ENCODE measurements around the gene DARS2. TPM values are rescaled to one million over a fixed set of nuclear protein-coding genes. Genes with fewer than 3 reads are reported as not detected.

Gene DARS2
- total and polyA plus RNA-seq, 10 of the 15 experiments (the other 5 are each of a cell fraction or from before 2014, with no cell fraction given) = 23.9 to 69.7 (median 37.3) TPM

- TF ChIP-seq BCLAF1 (IDR thresholded peaks at IDR 0.05) = no peak
- peak; percentile 16; the same call in 1 of the 2 replicates for TF ChIP-seq NFYB (IDR thresholded peaks at IDR 0.05; ENCODE audit: insufficient read depth, low read depth, low read length)
- peak in 1 of 2 experiments; percentile 83; a peak in 2 of 3 replicates for TF ChIP-seq EGR1 (IDR thresholded peaks at IDR 0.05; ENCODE audit: borderline replicate concordance in 1 of 2, low read depth in 2 of 2, low read length in 2 of 2)
- no peak for TF ChIP-seq ZBTB11 (CRISPR knock-in tag; IDR thresholded peaks at IDR 0.05)
- TF ChIP-seq MTA2 (IDR thresholded peaks at IDR 0.05; ENCODE audit: low read depth) = peak; percentile 75
- no peak for TF ChIP-seq ZNF217 (IDR thresholded peaks at IDR 0.05)
- no peak for TF ChIP-seq ATF3 (IDR thresholded peaks at IDR 0.05; ENCODE audit: borderline replicate concordance, extremely low read depth, low read depth, low read length)
- TF ChIP-seq STAT1 (conservative IDR thresholded peaks at IDR 0.05) = no peak
- no peak for TF ChIP-seq PAX8 (IDR thresholded peaks at IDR 0.05)
- TF ChIP-seq RELB (IDR thresholded peaks at IDR 0.05; ENCODE audit: low read depth) = peak; percentile 36; the same call in 1 of the 2 replicates
- TF ChIP-seq SMAD5 (IDR thresholded peaks at IDR 0.05; ENCODE audit: low read depth) = no peak
- peak; percentile 80 for TF ChIP-seq ELK1 (IDR thresholded peaks at IDR 0.05; ENCODE audit: low read depth, low read length)
- no peak for TF ChIP-seq RELA (IDR thresholded peaks at IDR 0.05; ENCODE audit: borderline replicate concordance, partially characterized antibody)
- no peak for TF ChIP-seq RUNX3 (IDR thresholded peaks at IDR 0.05; ENCODE audit: low read length)
- TF ChIP-seq HSF1 (IDR thresholded peaks at IDR 0.05; ENCODE audit: low read depth, low read length) = no peak
- TF ChIP-seq TAF1 (IDR thresholded peaks at IDR 0.05; ENCODE audit: borderline replicate concordance, low read depth, low read length) = no peak
Observed at GRCh38 chr1:173868266-173869020, 44.0 kb downstream of the DARS2 start, which contains the start of gene ZBTB37 (continued).

Data from GM12878 (cell line).